ENCODE measurements around the gene CACTIN. TPM values are rescaled to one million over a fixed set of nuclear protein-coding genes. Genes with fewer than 3 reads are reported as not detected.

The CACTIN gene
- total and polyA plus RNA-seq, 2 of the 4 experiments (the other 2 are of a cell fraction), result 10.8 to 19.5 TPM

DNA sequence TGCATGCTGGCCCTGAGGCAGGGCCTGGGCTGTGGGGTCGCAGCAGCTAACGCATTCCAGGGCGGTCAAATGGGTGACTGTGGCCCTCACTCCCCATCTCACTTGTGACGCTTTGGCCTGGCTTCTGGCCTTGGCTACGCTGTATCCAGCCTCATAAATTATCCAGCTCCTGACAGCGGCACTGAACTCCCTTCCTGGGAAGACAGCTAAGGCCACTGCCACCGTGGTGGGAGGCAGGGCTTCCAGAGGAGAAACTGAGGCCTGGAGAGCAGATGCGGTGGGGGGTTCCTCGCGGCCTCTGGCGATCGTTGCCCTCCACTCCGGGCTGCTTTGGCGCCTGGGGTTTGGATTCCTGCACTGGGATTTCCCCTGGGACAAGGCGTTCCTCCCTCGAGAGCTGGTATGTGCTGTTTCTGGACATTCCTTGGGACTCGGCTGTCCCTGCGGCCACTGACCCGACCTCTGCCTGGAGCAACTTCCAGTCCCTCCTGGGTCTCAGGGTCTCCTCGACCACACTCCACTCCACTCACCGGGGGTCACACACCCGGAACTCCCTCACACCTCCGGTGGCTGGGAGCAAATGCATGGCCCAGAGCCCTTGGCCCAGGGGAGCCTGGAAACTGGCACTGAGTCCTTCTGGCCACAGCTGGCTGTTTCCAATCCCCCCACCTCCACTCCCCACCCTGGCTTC lies 23.3 kb downstream of the CACTIN start (continued):
- TF ChIP-seq FOS (IDR thresholded peaks at IDR 0.05; ENCODE audit: low read depth, low read length) (no peak), CHD1 (IDR thresholded peaks at IDR 0.05; ENCODE audit: low read depth, low read length) (no peak), RAD21 (IDR thresholded peaks at IDR 0.05; ENCODE audit: low read length) (no peak), RCOR1 (IDR thresholded peaks at IDR 0.05; ENCODE audit: insufficient replicate concordance, low read length) (no peak), MXI1 (IDR thresholded peaks at IDR 0.05; ENCODE audit: borderline replicate concordance, low read depth, low read length) (no peak)

DNA sequence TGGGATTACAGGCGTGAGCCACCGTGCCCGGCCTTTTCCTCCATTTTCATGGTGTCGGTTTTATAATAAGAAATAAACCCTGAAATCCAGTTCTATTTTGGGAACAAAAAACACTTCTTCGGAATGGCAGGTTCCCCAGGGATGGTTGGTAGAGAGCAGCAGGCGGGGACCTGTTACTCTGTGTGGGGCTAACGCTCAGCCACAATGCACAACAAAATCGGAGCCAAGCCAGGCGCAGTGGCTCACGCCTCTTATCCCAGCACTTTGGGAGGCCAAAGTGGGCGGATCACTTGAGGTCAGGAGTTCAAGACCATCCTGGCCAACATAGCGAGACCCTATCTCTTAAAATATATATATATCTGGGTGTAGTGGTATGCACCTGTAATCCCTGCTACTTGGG lies 25.6 kb downstream of the CACTIN start:
- H3K4me2 ChIP-seq (ENCODE audit: low read depth, low read length), result no peak overlapping the region
- no peak overlapping the region for H4K91ac ChIP-seq (ENCODE audit: insufficient read depth, low read depth, low read length)
- no peak overlapping the region for H2AFZ ChIP-seq (replicated peaks; ENCODE audit: low read length, poor library complexity)
- no peak overlapping the region for H3K23ac ChIP-seq (ENCODE audit: low read depth, low read length)
- DNase-seq, result no peak
- no peak overlapping the region for H2AK9ac ChIP-seq (replicated peaks; ENCODE audit: low read depth, low read length, poor library complexity)
- no peak overlapping the region for H2BK120ac ChIP-seq (ENCODE audit: low read depth, low read length)
- dilution Hi-C loops (cut with HindIII; ENCODE audit: low sequenced_read_pairs, unreplicated experiment) (no loop called here), intact Hi-C loops (cut with micrococcal nuclease) (no loop called here), in situ Hi-C loops (cut with MboI; ENCODE audit: low sequenced_read_pairs) (loop anchor here (25.0 kb wide), 1 partner anchor 289 kb away; no protein-coding TSS in a partner anchor)
- H3K79me1 ChIP-seq (ENCODE audit: low read depth in 1 of 2, low read length in 2 of 2), result peaks cover 7 to 8% of the 10 kb centered on the region in 2 experiments
- H3K18ac ChIP-seq (ENCODE audit: low read depth, low read length), result no peak overlapping the region
- POLR2A ChIA-PET (ENCODE audit: unreplicated experiment), result no interaction called here
- H4K8ac ChIP-seq (ENCODE audit: low read depth in 2 of 2, low read length in 2 of 2), result no peak overlapping the region
- peaks cover under 1% of the 10 kb centered on the region; the same call in 1 of the 2 replicates for H3K4me1 ChIP-seq (ENCODE audit: control insufficient read depth, insufficient read depth, low read length)
- no peak for TF ChIP-seq BHLHE40 (IDR thresholded peaks at IDR 0.05; ENCODE audit: low read depth, low read length)
- no peak for TF ChIP-seq RFX5 (IDR thresholded peaks at IDR 0.05; ENCODE audit: low read depth, low read length)
- TF ChIP-seq FOS (IDR thresholded peaks at IDR 0.05; ENCODE audit: low read depth, low read length), result no peak
- TF ChIP-seq RAD21 (IDR thresholded peaks at IDR 0.05; ENCODE audit: low read length), result no peak
- no peak for TF ChIP-seq NFE2L2 (IDR thresholded peaks at IDR 0.05; ENCODE audit: low read depth, low read length)
- TF ChIP-seq, protein P1, sequence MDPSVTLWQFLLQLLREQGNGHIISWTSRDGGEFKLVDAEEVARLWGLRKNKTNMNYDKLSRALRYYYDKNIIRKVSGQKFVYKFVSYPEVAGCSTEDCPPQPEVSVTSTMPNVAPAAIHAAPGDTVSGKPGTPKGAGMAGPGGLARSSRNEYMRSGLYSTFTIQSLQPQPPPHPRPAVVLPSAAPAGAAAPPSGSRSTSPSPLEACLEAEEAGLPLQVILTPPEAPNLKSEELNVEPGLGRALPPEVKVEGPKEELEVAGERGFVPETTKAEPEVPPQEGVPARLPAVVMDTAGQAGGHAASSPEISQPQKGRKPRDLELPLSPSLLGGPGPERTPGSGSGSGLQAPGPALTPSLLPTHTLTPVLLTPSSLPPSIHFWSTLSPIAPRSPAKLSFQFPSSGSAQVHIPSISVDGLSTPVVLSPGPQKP (IDR thresholded peaks at IDR 0.05; ENCODE audit: borderline replicate concordance, low read depth, low read length), result no peak
- no peak for TF ChIP-seq RCOR1 (IDR thresholded peaks at IDR 0.05; ENCODE audit: insufficient replicate concordance, low read length)
- TF ChIP-seq MXI1 (IDR thresholded peaks at IDR 0.05; ENCODE audit: borderline replicate concordance, low read depth, low read length), result no peak
- TF ChIP-seq, protein P2, sequence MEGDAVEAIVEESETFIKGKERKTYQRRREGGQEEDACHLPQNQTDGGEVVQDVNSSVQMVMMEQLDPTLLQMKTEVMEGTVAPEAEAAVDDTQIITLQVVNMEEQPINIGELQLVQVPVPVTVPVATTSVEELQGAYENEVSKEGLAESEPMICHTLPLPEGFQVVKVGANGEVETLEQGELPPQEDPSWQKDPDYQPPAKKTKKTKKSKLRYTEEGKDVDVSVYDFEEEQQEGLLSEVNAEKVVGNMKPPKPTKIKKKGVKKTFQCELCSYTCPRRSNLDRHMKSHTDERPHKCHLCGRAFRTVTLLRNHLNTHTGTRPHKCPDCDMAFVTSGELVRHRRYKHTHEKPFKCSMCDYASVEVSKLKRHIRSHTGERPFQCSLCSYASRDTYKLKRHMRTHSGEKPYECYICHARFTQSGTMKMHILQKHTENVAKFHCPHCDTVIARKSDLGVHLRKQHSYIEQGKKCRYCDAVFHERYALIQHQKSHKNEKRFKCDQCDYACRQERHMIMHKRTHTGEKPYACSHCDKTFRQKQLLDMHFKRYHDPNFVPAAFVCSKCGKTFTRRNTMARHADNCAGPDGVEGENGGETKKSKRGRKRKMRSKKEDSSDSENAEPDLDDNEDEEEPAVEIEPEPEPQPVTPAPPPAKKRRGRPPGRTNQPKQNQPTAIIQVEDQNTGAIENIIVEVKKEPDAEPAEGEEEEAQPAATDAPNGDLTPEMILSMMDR (conservative IDR thresholded peaks at IDR 0.05; ENCODE audit: low read depth, low read length), result no peak
- TF ChIP-seq CEBPB (IDR thresholded peaks at IDR 0.05; ENCODE audit: low read depth, low read length), result no peak
- BruUV-seq (replicated peaks), result no TSS peak
- H2BK5ac ChIP-seq (ENCODE audit: low read depth, low read length, poor library complexity, severe bottlenecking), result no peak overlapping the region
- no peak overlapping the region for H3K56ac ChIP-seq (ENCODE audit: extremely low read depth, insufficient read depth, low read length)
- CTCF ChIA-PET, result no interaction called here
- no peak overlapping the region for H3K14ac ChIP-seq (replicated peaks; ENCODE audit: low read depth, low read length)
- H4K20me1 ChIP-seq (ENCODE audit: insufficient read depth, low read length), result no peaks in the 10 kb centered on the region
- no peaks in the 10 kb centered on the region for H3K27me3 ChIP-seq (ENCODE audit: control insufficient read depth, insufficient read depth, low read length)
- H3K36me3 ChIP-seq (ENCODE audit: control insufficient read depth, insufficient read depth, low read length), result peaks cover 2% of the 10 kb centered on the region; the same call in 1 of the 2 replicates
- H2BK20ac ChIP-seq (ENCODE audit: low read depth, low read length), result no peak overlapping the region
- H3K4ac ChIP-seq (ENCODE audit: low read depth, low read length), result no peak overlapping the region
- H3K9me3 ChIP-seq (ENCODE audit: control insufficient read depth, insufficient read depth, low read length), result no peaks in the 10 kb centered on the region
- H3K27ac ChIP-seq (ENCODE audit: insufficient read depth, low read length), result no peak overlapping the region
- H4K5ac ChIP-seq (ENCODE audit: low read depth, low read length), result no peak overlapping the region
- H3K9ac ChIP-seq (ENCODE audit: low read depth, low read length), result no peak overlapping the region
- 100% methylated on average over 1 of the region's 12 CpGs; no CpG with 5 or more reads in 1 of the 2 experiments for WGBS, 2 experiments (ENCODE audit: extremely low coverage in 2 of 2, insufficient read length in 1 of 2)
- H3K9me1 ChIP-seq (ENCODE audit: insufficient read depth, low read length), result no peaks in the 10 kb centered on the region
- no peak for ATAC-seq (ENCODE audit: low read depth)
- no peak overlapping the region for H2AK5ac ChIP-seq (ENCODE audit: low read depth, low read length)
- no peak overlapping the region for H3K4me3 ChIP-seq (ENCODE audit: insufficient read depth, low read depth, low read length)
- H2BK15ac ChIP-seq (ENCODE audit: low read depth, low read length), result no peak overlapping the region

Data from IMR-90 (cell line).